GM23338 (cell line): ENCODE measurements around the gene RPL7L1.

Experiments
- EZH2 ChIP-seq: fragments of 200-600 bp; sonication (generic); IDR thresholded peaks from one replicate; pipeline ENCODE4 v1.8.0; 2017; ENCODE audit warnings: antibody characterized with exemption, mild to moderate bottlenecking, low read depth; ENCODE audit not compliant: unreplicated experiment
- EZH2phosphoT487 ChIP-seq: fragments of 200-600 bp; sonication (generic); IDR thresholded peaks from one replicate; pipeline ENCODE4 v1.8.1; 2018; ENCODE audit warnings: antibody characterized with exemption; ENCODE audit not compliant: unreplicated experiment
- NANOG ChIP-seq: IDR thresholded peaks from 2 replicates; pipeline ENCODE4 v1.6.1; 2016; ENCODE audit warnings: antibody characterized with exemption, borderline replicate concordance
- POLR2AphosphoS5 ChIP-seq: IDR thresholded peaks from 2 replicates; pipeline ENCODE4 v1.6.1; 2016; ENCODE audit warnings: antibody characterized with exemption, low read depth
- TF ChIP-seq, protein P1 (sequence below), 2 experiments: fragments of 200-600 bp in 1 of 2; sonication (generic) in 1 of 2; conservative IDR thresholded peaks; 2 replicates each; pipeline versions ENCODE4 v1.5.1 to v1.6.1; 2016 to 2017; ENCODE audit warnings: antibody characterized with exemption in 2 of 2, low read depth in 2 of 2, mild to moderate bottlenecking in 2 of 2, moderate library complexity in 1 of 2

DNA sequence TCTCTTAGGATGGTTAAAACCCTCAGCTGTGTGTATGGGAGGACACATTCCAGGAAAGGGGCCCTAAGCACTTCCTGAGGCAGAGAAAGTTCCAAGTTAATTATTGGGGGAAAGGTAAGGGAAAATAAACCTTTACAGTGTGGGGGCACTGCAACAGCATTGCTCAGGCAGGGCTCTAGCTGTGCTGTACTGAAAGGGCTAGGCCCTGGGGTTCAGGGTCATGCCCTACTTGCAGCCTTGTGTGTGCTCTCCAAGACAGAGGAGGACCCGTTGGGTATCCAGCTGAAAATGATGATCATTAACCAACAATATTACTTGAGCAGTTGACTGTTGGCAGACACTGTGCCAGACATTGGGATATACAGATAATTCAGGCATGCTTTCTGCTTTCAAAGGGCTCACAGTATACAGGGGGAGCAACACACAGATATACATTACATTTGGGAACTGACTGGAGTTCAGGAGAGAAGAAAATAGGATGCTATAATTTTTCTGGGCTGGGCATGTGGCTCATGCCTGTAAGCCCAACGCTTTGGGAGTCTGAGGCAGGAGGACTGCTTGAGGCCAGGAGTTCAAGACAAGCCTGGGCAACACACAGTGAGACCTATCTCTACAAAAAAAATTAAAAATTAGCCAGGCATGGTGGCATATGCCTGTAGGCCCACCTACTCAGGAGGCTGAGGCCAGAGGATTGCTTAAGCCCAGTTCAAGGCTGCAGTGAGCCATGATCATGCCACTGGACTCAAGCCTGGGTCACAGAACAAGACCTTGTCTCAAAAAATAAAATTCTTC lies 9.1 kb upstream of the RPL7L1 start:
- TF ChIP-seq POLR2AphosphoS5 (no peak), NANOG (no peak), EZH2 (no peak), EZH2phosphoT487 (no peak)
- TF ChIP-seq, protein P1, sequence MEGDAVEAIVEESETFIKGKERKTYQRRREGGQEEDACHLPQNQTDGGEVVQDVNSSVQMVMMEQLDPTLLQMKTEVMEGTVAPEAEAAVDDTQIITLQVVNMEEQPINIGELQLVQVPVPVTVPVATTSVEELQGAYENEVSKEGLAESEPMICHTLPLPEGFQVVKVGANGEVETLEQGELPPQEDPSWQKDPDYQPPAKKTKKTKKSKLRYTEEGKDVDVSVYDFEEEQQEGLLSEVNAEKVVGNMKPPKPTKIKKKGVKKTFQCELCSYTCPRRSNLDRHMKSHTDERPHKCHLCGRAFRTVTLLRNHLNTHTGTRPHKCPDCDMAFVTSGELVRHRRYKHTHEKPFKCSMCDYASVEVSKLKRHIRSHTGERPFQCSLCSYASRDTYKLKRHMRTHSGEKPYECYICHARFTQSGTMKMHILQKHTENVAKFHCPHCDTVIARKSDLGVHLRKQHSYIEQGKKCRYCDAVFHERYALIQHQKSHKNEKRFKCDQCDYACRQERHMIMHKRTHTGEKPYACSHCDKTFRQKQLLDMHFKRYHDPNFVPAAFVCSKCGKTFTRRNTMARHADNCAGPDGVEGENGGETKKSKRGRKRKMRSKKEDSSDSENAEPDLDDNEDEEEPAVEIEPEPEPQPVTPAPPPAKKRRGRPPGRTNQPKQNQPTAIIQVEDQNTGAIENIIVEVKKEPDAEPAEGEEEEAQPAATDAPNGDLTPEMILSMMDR (conservative IDR thresholded peaks at IDR 0.05; ENCODE audit: low read depth in 2 of 2): no peak
